HG03571 (cell line): ENCODE results near the gene ARHGAP10.

Source experiments
- ATAC-seq: cut with Tn5 transposase; IDR thresholded peaks from one replicate; pipeline ENCODE4 v1.9.1; 2021; ENCODE audit not compliant: unreplicated experiment

ARHGAP10 gene

GRCh38 chr4:147823130-147823529 is 91.2 kb downstream of the ARHGAP10 start:
- ATAC-seq: no peak

DNA sequence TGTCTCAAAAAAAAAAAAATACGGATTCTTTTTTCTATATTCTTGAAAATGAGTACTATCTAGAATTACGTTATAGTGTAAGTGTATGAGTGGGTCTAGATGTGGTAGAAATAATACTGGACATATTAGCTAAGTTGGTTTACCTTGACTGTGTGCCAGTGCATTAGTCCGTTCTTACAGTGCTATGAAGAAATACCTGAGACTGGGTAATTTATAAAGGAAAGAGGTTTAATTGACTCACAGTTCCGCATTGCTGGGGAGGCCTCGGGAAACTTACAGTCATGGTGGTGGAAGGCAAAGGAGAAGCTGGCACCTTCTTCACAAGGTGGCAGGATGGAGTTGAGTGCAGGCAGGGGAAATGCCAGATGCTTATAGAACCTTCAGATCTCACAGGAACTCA is 92.4 kb downstream of the ARHGAP10 start:
- ATAC-seq: no peak

DNA sequence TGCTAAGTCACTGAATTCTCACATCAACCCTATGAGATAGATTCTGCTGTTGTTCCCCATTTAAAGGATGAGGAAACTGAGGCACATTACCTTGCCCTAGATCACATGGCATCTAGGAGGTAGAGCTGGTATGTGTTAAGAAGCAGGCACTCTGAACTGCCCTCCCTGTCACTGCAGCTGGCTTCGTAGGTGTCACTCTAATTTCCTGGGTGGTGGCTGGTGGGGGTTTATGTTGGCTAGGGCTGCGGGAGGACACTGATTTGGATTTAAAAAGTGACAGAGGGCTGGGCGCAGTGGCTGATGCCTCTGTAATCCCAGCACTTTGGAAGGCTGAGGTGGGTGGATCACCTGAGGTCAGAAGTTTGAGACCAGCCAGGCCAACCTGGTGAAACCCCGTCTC is 93.0 kb downstream of the ARHGAP10 start:
- no peak for ATAC-seq

GRCh38 chr4:147825451-147826287 is 93.8 kb downstream of the ARHGAP10 start:
- no peak for ATAC-seq

- ATAC-seq: no peak
Measured at GRCh38 chr4:147826288-147826646, 94.4 kb downstream of the ARHGAP10 start.

DNA sequence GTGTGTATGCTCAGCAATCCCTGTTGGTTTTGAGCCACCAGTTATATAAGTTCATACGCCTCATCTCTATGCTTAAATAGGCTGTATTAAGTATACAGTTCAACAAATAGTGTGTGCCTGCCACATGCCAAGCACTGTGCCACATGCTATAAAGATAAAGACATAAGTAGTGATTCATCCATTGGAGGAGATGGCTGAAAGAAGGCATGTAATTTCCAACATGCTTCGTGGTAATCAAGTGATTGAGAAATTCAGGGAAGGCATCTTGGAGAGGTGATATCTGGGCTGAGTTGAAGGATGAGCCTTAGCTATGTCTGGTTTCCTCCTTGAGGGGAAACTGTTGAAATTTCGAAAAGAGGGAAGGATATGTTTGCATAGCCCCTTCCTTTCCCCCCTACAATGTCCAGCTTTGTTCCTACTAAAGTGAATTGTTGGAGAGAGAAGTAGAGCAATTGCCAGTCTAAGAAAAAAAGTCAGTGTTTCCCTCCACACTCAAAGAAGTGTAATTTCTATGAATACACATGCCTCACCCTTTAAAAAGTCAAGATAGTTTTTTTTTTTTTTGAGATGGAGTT is 96.5 kb downstream of the ARHGAP10 start:
- no peak for ATAC-seq

DNA sequence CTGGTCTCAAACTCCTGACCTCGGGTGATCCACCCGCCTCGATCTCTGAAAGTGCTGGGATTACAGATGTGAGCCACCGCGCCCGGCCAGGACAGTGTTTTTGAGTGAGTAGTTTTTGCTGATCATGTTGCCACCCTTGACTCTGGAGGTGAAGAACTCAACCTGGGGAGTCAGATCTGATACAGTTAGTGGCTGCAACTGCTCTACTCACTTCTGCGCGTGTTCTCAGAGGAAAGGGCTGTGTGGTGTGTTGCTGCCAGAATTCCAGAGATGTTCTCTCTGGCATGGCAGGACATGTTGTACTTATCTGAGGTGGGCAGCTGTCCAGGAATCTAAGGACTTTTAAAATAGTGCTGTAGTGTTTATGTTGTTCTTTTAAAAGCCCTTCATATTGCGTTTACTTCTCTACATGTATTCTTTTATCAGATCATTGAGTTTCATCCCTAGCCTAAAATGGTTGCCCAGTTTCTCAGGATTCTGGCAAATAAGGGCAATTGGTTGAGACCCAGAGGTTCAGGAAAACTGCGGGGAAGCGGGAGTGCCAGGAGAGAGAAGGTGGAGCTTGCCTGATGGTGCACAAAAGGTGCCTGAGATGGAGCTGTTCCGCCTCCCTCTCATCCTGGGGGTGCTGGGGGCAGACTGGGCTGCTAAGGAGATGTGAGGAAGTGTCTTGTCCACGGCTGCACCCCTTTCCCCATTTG is 97.7 kb downstream of the ARHGAP10 start:
- no peak for ATAC-seq

DNA sequence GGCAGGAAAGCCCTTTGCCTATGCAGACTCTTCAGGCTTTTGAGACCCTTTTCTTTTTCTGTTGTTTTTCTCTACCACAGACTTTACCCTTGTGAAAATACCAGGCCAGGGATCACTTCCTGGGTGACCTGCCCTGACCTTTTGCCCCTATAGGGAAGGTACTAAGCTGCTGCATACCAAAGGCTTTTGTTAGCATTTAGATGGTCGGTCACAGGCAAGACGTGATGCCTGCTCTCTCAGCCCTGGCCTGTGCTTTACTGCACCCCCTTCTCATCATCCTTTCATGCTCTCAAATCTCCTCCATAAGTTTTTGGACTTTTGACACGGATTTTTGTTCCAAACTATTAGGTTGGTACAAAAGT is 98.2 kb downstream of the ARHGAP10 start:
- ATAC-seq: no peak

DNA sequence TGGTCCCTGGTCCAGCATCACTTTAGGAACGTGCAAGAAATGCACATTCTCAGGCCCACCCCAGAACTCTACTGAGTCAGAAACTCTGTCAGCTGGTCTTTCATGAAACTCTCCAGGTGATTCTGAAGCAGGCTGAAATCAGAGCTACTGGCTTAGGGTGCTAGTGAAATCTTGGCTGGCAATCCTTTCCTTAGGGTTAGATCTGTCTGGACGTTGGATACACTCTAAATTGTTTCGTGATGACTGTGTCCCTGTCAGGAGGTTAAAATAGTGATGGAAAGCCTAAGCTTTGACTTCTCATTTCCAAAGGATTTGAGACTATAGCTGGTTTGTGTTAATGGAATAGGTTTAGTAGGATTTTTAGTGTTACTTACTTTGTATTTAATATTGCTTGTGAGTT is 99.1 kb downstream of the ARHGAP10 start:
- no peak for ATAC-seq

DNA sequence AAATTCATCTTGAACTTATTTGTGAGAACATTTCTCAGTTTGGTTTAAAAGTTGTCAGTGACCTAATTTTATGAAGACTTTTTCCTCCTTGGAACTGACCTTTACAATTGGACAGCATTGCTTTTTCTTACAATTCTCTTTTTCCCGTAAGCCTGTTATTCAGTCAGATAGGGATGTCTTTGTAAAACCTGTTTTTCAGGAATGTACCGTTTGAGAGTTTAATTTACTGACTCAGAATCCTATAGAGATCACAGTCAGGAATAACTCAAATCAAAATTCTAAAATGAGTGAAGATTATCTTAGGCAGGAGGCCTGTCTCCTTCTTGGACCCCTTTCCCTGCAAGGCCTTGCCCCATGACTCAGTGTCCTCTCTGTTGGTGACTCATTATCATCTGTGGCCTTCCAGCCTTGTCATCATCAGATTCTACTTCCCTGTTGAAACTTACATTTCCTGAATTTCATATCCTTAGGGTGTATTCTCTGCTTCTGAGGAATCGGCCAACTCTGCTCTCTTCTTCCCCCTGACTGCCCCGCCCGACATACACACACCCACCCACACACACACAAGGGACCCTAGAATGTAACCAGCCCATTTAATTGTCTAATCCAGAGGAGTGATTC is 99.8 kb downstream of the ARHGAP10 start:
- no peak for ATAC-seq

GRCh38 chr4:147833254-147833653 is 101.4 kb downstream of the ARHGAP10 start:
- no peak for ATAC-seq

DNA sequence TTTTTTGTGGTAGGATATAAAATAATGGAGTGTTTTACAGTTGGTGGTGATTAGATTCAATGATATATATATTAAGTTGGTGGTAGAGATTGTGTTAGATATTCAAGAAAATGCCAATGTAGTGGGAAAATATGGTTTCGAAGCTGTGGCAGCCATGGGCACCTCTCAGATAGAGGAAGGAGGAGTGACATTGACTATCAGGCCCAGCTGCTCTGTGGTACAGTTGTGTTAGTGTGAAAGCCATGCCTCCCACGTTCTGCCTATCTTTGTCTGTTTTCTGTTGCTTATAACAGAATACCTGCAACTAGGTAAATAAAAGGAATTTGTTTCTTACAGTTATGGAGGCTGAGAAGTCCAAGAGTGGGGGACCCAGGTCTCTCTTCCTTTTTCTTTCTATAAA is 101.9 kb downstream of the ARHGAP10 start:
- ATAC-seq: no peak

DNA sequence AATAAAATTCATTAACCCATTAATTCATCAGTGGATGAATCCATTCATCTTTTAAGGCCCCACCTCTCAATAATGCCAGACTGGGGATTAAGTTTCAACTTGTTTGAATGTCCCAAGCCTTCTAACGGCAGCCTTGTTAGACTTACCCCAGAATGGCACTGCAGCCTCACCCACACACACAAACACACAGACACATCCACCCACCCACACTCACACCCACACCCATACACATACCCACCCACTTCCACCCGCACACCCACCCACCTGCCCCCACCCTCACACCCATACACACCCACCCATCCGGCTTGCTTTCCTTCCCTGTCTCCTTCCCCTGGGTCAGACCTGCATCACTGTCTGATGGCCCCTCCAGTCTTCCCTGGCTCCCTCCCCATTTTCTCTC is 102.6 kb downstream of the ARHGAP10 start:
- ATAC-seq: no peak

GRCh38 chr4:147836807-147837206 is 104.9 kb downstream of the ARHGAP10 start:
- no peak for ATAC-seq

DNA sequence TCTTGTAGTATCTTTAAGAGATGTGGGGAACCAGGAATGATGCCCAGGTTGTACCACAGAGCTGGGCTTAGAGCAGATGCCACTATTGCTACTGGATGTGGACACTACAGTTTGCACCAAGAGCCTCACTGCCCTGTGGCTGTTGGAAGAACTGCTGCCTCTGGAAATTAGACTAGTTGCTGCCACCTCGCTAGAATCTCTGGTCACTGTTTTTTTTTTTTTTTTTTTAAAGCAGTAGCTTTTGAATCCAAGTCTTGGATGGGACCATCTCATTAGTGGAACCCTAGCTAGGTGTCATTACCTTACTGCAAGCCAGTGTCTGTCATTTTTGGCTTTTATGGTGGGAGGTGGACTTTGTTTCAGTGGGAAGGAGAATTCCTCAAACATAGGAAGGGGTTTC is 105.5 kb downstream of the ARHGAP10 start:
- ATAC-seq: no peak

DNA sequence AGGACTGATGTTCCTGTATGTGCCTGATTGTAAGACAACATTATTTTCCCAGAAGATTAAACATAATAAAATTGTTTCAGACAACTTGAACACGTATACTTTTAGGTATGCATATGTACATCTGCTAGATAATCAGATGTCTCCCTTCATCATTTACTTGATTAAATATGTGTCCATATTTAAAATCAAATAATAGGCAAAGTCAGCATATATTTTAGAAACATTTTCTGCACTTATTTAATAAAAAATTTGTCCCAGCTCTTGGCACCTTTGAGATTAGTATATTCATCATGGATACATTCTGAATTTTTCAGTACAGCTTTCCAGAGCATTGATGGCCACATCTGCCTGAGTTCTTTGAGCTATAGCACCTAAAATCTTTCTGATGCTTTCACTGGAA is 106.0 kb downstream of the ARHGAP10 start:
- ATAC-seq: no peak

DNA sequence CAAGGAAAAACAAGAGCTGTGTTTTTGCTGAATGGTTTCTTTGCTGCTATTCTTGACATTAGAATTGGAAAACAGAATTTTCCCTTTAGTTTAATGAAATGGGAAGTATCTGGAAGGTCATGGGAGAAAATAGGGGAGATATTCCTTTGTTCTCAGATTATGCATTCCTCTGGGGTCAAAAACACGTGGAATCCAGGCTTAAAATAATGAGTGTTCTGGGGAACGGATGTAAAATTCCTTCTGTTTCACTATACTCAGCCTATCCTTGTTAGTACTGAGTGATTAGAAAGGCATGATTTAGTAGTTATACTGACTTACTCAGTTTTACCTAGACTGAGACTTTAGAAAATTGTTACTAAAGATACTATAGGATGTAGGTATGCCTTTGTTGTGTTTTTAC is 107.3 kb downstream of the ARHGAP10 start:
- ATAC-seq: no peak

DNA sequence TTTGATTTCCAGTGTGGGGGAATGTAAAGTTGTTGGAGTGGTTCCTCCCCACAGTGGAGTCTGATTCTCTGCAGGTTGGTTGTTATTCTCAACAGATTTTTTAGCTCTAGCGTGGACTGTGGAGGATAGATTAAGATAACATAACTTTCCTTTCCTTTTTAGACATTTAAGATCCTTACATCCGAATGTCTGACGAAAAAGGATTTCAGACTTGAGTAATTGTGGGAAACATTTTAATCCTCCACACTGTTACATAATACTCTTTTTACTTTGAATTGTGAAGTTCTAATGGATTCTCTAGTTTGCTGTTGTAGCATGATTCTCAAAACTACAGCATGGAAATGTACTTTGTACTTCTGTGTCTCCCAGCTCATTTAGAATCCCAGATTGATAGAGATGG is 107.8 kb downstream of the ARHGAP10 start:
- ATAC-seq: no peak

DNA sequence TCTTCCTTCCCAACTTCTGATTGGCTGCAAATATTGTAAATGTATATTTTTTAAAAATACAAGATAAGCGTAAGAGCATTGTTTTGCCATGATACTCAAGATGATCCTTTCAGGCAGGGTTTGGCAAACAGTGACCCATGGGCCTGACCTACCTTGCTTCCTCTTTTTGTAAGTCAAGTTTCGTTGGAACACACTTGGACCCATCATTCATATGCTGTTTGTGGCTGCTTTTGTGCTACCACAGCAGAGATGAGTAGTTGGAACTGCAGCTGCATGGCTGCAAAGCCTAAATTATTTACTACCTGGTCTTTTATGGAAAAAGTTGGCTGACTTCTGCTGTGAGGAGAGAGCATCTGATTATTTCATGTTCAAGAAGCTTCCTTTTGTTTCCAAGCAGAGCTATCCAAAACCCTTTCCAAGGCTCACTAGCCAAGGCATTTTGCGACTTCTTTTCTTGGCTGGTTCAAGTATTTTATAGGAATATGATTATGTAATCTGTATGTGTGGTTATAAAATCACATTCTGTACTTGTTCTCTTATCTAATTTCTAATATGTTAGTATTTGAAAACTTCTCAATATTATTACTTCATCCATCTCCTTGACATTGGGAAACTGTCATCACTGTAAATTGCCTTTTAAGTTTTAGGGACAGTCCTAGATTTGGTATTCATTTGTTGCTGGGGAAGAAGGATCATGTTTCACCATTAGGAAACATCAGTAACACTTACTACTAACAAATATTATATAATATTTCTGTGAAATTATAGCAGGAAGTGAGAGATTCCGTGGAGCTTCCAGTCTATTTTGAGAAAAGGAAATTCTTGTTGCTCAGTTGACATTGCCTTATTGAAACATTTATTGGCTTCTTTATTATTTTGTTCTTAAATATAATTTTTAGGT is 109.2 kb downstream of the ARHGAP10 start:
- peak; percentile 54 for ATAC-seq

DNA sequence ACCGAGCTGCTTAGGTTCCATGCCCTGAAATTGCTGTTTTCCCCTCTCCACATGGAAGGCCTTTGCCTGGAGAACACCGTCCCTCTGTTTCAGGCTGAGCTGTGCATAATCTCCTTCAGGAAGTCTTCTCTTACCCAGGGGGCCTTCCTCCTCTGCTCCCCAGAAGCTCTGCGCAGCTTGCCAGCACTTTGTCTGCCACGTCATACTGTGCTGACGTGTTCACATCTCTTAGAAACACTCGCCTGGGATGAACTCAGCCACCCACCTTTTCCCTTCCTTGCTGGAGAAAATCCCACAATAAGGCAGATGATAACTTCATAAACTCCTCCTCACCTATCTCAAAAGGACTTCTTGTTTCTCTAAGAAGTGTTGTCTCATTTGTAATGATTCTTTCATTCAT is 110.7 kb downstream of the ARHGAP10 start:
- ATAC-seq: no peak

DNA sequence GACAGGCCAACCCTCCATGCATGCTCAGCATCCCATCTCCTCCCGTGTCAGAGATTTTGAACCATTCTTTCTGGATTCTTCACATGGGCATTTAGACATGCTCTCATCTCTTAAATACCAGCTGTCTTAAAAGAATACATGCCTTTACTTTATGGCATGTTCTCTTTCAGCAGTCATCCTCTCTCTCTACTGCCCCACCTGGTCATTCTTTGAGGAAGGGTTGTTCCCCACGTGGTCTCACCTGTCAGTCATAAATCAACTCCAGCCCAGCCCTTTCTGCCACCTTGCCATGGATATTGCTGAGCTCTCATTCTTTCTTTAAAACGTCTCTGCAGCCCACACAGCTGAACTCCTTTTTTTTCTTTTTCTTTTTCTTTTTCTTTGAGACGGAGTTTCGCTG is 111.3 kb downstream of the ARHGAP10 start:
- no peak for ATAC-seq
